A172 (cell line): ENCODE results near the gene PTS. TPM values are rescaled to one million over a fixed set of nuclear protein-coding genes. Genes with fewer than 3 reads are reported as not detected.
A peak's percentile ranks its signal among the peaks of the same experiment; 100 is the strongest.
"Not testable (repeated sequence)": the region's sequence is repeated elsewhere in the genome, so short reads cannot be mapped to it uniquely, and the experiment has no call there.

Experiments used
- DNase-seq: peaks from one replicate; pipeline ENCODE4 v3.0.0-alpha.2; 2015; ENCODE audit warnings: low spot score
- total RNA-seq: library from RNA; depleted of rRNA; stranded (reverse); fragments of >200 nt; shearing (Covaris generic); gene quantifications from 2 replicates; pipeline ENCODE4 v1.2.3, GENCODE V29; 2014; rRNA removed

Gene PTS
- 33.0 and 51.8 TPM in 2 replicates for total RNA-seq

DNA sequence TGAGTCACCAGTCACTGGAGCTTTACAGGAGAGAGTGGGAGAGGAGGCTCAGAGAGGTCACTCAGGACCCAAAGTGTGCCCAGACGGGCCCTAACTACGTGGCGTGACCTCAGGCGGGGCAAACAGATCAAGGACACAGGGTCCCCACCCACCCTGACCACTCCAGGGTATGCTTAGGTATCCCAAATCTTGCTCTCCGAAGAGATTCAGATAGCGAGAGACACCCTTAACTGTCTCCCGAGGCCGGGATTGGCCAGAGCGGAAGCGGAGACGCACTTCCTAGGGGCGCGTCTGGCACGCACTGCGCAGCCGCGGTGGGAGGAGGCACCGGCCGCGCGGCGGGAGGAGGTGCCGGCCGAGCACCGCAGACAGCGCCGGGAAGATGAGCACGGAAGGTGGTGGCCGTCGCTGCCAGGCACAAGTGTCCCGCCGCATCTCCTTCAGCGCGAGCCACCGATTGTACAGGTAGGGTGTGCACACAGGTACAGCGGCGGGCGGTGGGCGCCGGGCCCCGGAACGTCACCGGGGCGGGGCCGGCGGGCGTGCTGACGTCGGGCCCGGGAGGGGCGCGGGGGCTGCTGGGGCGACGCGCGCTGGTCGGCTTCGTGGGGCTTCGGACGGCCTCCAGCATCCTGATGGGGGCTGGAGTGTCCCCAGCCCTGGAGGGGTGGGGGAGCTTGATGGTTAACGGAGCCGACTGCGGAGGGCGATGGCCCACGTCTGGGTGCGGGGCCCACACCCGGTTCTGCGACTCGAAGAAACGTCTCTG lies at the start of gene PTS:
Gene PTS (plus strand): TSS at position 367 of the 769 bp plus-strand sequence. CDS start 16 bp downstream, at position 383.
- peak; percentile 63 for DNase-seq

DNA sequence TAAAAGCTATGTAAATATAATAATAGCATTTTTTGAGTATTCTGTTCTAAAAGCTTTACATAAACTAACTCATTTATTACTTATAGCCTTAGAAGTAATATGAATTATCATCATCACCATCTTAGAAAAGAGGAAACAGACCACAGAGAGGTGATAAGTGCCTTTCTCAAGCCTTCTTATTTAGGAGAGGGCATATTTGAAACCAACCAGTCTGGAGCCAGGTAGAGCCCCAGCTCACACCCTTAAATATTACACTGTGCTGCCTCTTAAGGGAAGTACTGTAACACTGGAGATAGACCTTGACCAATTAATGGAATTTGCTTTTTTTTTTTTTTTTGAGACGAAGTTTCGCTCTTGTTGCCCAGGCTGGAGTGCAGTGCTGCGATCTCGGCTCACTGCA lies 48.6 kb upstream of the PTS start:
- DNase-seq, result no peak

DNA sequence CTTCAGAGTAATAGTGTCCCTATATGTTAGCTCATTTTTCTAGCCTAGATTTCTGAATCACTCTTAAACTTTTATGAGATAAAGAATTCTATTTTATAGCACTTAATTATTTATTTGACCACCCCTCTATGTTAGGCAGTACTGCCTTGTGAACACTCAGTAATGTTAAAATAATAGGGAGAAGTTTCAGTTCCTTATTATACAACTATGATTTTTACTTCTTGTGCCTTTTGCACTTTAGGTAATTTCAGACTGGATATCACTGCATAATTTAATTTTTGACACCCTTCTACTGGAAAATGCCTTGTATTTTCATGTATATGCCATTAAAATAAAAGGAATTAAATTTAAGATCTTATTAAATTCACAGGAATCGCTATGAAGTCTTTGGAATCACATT lies 47.8 kb upstream of the PTS start:
- DNase-seq, result no peak

DNA sequence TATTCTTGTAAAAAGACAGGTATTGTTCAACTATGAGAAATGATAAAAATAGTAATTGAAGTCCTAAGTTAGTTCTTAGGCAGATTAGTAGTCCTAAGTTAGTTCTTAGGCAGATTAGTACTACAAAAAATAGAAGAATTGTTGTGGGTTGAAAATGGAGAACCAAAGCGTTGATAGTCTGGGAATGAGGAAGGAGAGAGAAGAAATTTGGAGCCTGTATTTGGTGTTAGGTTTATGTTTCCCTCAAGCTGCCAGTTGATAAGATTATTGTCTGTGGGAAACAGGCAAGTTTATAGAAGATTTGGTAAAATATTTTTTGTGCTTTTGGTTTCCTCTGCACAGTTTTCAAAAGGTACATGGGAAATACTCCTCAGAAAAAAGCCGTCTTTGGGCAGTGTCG lies 47.3 kb upstream of the PTS start:
- no peak for DNase-seq

DNA sequence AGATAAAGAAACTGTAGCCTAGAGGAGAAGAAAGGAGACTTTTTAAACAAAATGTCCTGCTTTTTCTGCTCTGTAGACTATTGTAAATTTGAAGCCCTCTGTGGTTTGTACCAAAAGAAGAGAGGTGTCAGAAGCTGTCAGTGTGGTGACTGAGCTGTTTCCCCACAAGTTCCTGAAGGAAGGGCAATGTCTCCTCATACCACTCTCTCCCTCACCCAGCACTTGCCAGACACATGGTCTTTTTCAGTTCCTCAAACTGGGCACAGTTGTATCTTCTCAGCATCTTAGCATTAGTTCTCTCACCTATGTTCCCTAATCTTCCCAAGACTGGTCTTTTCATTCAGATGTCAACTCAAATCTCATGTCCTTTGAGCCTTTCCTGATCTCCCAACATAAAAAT lies 46.6 kb upstream of the PTS start:
- no peak for DNase-seq

DNA sequence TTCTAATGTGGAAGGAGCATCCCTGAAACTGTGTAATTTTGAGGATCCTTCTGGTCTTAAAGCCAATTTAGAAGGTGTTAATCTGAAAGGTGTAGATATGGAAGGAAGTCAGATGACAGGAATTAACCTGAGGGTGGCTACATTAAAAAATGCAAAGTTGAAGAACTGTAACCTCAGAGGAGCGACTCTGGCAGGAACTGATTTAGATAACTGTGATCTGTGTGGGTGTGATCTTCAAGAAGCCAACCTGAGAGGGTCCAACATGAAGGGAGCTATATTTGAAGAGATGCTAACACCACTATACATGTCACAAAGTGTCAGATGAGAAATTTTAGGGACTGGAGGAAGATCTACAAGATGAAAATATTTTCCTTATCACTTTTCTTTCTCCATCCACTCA lies 43.4 kb upstream of the PTS start:
- no peak for DNase-seq

DNA sequence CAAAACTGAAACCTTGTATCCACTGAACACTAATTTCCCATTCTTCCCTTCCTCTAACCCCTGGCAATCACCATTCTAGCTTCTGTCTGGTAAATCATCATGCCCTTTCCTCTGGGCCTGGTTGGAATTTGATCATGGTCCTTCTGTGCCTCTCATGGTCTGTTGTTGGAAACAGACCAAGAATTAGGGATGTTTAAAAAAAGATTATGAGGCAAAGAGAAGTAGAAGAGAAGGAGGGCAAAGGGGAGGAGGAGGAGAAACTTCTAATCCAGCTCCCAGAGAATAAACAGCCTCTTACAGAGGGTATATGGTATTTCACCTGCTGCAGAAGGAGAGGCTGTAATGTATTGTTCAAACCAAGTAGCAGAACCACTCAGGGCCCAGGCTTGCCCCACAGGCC lies 40.3 kb upstream of the PTS start:
- DNase-seq, result no peak

DNA sequence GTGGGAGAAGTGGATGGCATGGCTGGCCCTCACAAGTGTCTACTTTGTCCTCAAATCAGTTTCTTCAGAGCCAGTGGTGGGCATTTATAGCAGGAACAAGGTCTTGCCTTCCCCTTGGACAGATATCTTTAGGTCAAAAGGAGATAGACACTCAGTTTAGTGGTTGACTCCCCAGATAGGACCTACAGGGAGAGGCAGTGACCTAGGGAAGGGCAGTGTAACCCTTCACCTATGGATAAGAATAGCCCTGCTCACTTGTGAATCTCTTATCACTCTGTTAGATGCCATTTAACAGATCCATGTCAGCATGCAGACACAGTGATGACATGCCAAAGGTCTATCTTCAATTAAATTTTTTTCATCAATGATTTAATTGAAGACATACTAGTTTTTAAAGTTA lies 39.9 kb upstream of the PTS start:
- no peak for DNase-seq

DNA sequence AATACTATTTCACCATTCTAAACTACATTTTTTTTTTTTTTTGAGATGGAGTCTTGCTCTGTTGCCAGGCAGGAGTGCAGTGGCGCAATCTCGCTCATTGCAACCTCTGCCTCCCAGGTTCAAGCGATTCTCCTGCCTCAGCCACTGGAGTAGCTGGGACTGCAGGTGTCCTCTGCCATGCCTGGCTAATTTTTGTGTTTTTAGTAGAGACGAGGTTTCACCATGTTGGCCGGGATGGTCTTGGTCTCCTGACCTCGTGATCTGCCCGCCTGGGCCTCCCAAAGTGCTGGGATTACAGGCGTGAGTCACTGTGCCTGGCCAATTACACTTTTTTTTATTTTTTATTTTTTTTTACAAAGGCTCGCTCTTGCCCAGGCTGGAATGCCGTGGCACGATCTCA lies 31.1 kb upstream of the PTS start:
- not testable (repeated sequence) for DNase-seq

DNA sequence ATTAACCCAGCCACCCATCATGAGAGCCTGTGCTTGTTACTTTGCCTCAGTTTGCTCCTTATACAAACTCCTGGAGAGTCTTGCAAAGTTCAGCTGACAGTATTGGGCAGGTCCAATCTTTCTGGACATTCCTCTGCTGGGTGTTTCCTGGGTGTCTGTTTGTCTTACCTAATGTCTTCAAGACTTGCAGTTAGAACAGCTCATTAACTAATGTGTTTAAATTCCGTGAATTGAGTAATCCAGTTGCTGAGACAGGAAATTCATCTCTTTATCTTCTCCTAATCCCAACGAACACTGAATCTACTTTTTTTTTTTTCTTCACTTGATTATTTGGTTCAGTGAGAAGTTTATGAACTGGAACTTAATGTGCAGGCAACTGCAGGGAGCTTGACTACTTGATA lies 30.3 kb upstream of the PTS start:
- DNase-seq, result peak; percentile 15

DNA sequence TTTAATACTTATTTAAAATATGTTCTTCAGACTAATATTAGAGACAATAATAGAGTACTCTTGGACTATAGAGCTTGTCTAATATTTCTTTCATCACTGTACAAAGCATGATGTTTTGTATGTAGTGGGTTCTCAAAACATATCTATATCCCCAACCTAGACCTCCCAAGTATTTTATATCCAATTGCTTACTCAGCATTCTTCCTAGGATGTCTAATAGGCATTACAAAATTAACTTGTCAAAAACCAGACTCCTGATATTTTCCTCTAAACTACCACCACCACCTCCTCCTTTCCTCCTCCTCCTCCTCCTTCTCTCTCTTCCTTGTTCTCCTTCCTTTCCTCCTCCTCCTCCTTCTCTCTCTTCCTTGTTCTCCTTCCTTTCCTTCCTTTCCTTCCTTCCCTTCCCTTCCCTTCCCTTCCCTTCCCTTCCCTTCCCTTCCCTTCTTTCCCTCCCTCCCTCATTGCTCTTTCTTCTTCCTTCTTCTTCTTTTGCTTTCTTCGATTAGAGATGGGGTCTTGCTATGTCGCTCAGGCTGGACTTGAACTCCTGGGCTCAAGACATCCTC lies 29.6 kb upstream of the PTS start:
- DNase-seq, result no peak

DNA sequence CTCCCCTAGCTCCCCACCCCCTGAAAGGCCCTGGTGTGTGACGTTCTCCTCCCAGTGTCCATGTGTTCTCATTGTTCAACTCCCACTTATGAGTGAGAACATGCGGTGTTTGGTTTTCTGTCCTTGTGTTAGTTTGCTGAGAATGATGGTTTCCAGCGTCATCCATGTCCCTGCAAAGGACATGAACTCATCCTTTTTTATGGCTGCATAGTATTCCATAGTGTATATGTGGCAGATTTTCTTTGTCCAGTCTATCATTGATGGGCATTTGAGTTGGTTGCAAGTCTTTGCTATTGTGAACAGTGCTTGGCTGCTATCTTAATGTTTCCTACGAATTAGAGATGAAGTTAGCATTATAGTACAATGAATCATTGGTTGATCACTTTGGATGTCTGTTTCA lies 27.1 kb upstream of the PTS start:
- not testable (repeated sequence) for DNase-seq

DNA sequence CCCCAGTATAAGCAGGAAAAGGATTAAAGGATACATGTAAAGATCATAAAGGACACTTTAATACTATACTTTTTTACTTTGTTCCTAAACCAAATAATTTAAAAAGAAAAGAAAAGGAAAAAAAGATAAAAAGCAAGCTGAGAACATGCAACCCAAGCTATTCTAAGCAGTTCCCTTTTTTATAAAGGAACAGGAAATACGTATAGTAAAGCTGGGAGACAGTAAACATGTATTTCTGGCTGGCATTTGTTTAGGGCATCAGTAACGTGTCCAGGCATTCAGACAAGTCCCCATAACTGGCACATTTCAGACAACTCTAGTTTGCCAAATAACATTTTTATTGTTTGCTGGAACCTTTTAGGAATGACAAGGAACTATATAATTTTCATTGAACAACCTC lies 26.0 kb upstream of the PTS start:
- no peak for DNase-seq

DNA sequence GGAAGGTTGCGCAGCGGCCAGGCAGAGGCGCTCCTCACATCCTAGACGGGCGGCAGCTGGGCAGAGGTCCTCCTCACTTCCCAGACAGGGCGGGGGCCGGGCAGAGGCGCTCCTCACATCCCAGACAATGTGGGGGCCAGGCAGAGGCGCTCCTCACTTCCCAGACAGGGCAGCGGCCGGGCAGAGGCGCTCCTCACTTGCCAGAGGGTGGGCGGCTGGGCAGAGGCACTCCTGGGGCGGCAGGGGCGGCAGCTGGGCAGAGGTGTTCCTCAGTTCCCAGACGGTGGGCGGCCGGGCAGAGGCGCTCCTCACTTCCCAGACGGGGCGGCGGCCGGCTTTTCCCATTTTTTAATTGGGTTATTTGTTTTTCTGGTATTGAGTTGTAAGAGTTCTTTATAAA lies 20.2 kb upstream of the PTS start:
- DNase-seq, result no peak

DNA sequence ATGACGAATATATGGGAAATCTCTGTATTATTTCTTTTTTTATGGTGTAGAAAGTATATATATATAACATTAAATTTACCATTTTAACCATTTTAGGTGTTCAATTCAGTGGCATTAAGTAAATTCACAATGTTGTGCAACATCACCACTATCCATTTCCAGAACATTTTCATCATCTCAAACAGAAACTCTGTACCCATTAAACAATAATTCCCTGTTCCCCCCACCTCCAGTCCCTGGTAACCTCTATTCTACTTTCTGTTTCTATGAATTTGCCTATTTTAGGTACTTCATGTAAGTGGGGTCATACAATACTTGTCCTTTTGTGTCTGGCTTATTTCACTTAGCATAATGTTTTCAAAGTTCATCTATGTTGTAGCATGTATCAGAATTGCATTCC lies 15.3 kb upstream of the PTS start:
- DNase-seq, result no peak

DNA sequence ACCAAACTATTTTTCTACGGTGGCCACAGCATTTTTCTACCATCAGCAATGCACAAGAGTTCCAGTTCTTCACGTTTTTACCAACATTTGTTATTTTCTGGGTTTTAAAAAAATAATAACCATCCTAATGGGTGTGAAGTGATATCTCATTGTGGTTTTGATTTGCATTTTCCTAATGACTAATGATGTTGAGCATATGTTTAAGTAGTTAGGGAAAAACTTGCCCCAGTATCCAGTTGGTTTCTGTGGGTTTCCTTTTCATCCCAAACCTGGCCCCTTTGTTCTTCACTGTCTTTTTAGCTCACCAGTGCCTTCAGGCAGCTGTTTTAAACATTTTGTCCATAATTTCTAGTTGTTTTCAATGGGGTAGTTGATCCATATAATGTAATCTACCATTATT lies 14.7 kb upstream of the PTS start:
- DNase-seq, result no peak

DNA sequence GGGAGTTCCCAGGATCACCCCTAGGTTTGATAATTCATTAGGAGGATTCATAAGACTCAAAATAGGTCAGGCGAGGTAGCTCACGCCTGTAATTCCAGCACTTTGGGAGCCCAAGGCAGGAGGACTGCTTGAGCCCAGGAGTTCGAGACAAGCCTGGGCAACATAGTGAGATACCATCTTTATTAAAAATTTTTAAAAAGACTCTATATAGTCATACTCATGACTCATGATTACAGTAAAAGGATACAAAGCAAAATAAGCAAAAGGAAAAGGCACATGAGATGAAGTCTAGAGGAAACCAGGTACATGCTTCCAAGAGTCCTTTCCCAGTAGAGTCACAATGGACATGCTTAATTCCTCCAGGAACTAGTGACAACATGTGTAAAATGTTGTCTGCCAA lies 13.9 kb upstream of the PTS start:
- DNase-seq, result no peak

DNA sequence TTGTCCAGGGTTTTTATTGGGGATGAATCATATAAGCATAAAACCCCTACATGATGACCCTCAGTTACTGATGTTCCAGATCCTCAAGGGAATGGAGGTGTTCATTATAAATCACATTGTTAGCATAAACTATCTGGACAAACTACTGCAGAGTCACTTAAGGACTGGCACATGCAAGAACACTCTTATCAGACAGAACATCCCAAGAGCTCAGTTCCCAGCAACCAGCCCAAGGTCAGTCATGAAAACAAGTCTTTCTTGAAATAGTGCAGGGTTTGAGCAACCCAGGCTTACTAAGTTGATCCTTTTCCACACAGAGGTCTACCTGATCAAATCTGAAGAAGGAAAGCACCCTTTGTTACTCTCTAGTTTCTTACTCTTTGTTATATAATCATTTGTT lies 13.5 kb upstream of the PTS start:
- DNase-seq, result no peak

DNA sequence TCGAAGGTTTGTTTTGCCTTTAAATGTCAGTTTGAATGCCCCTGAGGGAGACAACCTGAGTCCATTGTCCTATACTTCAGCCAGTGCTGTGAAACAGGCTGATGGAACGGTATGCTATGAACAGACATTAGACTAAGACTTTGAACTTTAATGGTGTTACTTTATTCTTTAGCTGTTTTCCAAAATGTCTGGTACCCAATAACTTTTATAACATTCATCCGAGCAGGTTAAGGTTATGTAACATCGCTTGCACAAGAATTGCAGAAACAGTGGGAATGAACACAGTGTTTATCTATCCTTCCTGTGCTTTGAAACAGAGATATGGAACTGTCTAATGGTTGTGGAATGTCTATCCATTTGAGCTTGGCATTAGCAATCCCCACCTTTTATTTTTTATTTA lies 12.5 kb upstream of the PTS start:
- DNase-seq, result no peak

DNA sequence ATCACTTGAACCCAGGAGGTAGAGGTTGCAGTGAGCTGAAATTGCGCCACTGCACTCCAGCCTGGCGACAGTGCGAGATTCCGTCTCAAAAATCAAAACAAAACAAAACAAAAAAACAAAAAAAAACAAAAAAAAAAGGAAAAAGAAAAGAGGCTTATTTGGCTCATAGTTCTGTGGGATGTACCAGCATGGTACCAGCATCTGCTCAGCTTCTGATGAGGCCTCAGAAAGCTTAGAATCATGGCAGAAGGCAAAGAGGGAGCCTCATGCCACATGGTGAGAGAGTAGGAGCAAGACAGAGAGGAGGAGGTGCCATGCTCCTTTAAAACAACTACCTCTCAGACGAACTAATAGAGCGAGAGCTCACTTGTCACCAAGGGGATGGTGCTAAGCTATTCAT lies 10.6 kb upstream of the PTS start:
- no peak for DNase-seq

DNA sequence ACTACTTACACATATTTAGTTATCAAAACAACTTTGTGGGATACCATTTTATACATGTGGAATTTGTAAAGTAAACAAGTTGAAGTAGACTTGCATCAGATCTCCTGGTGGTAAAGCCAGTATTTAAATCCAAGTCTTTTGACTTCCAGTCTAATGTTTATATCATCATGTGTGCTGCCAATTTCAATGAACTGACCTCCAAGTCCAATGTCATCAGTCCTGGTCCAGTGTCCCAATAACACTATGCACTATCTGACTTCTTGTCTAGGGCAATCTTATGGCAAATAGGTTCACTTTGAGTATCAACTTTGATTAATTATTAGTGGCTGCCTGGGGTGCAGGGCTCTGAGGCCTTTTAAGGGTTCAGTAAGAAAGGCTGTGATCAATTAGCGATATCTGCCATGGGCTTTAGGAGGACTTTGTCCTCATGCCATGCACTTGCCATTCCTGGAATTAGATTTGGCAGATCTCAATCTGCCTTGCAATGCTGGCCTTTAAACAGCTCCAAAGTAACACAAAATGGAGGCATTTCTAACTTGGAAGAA lies 9.6 kb upstream of the PTS start:
- DNase-seq, result no peak

DNA sequence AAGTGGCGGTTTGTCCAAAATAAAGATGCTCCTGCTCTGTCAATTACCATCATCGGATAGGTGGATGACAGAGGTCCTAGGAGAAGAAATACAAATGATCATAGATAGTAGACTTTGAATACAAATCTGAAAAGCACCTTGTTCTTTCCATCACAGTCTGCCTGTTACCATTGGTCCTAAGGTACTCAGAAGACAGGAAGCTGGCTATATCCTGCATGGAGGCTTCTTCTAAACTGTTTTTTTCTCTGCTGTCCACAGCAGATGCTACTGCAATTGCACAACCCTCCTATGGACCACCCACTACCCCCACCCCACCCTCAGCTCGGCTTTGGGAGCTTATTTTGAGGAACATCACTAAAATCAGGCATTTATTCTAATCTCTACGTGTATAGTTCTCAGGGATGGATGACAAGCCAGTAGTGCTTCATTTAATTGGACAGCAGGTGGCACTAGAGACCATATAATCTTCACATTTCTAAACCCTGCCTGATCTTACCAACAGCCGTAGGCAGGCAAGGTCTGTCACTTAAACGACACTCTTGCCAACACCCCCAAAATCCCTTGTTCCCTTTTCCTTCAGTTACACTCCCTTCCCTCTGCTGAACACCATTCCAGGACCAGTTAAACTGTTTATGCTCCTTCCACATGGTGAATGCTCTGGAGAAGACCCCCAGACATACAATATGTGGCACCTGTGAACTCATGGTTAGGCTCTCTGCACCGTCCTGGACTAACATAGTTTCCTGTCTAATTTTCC lies 6.6 kb upstream of the PTS start:
- DNase-seq, result peak; percentile 68
